H1 (cell line): Measurements from ENCODE around the gene CRHR2. TPM values are rescaled to one million over a fixed set of nuclear protein-coding genes. Genes with fewer than 3 reads are reported as not detected.

Experiments used
- CTCF ChIA-PET: fragments of 300-600 bp; sonication (Branson Sonifier 250); formaldehyde crosslinking; loops from one replicate; lab custom pipeline; 2021; ENCODE audit not compliant: partially characterized antibody; lab: Charles Lee
- POLR2A ChIA-PET: fragments of 300-600 bp; sonication (Branson Sonifier 250); formaldehyde crosslinking; loops from one replicate; lab custom pipeline; 2021; ENCODE audit warnings: inconsistent platforms; ENCODE audit not compliant: partially characterized antibody; lab: Charles Lee
- DNase-seq, 2 experiments: peaks; one replicate each; pipeline versions ENCODE4 v3.0.0 to v3.0.0-alpha.2; 2010 to 2022; ENCODE audit warnings: low spot score in 2 of 2, low read depth in 1 of 2, mixed read lengths in 1 of 2
- FAIRE-seq: peaks from 2 replicates; lab custom pipeline; 2011; peaks lifted over from hg19 to GRCh38; lab: Jason Lieb, UNC
- H2AFZ ChIP-seq: 2 replicates; pipeline ENCODE4 v1.8.1; 2012; ENCODE audit warnings: low read length, inconsistent platforms
- H2AK5ac ChIP-seq: 2 replicates; pipeline ENCODE4 v1.6.1; 2013; ENCODE audit warnings: low read depth, low read length
- H2BK120ac ChIP-seq: replicated peaks from 2 replicates; pipeline ENCODE3; 2013; ENCODE audit warnings: low read depth, low read length, inconsistent platforms
- H2BK12ac ChIP-seq: 2 replicates; pipeline ENCODE4 v1.6.1; 2013; ENCODE audit warnings: low read depth, low read length
- H2BK15ac ChIP-seq: 2 replicates; pipeline ENCODE4 v1.6.1; 2013; ENCODE audit warnings: low read length
- H2BK20ac ChIP-seq: 2 replicates; pipeline ENCODE4 v1.6.1; 2013; ENCODE audit warnings: low read length
- H2BK5ac ChIP-seq: 2 replicates; pipeline ENCODE4 v1.6.1; 2013; ENCODE audit warnings: low read depth, low read length
- H3K14ac ChIP-seq: 2 replicates; pipeline ENCODE4 v1.6.1; 2013; ENCODE audit warnings: inconsistent platforms; ENCODE audit not compliant: insufficient read length
- H3K18ac ChIP-seq: 2 replicates; pipeline ENCODE4 v1.6.1; 2013; ENCODE audit warnings: low read length; ENCODE audit errors: extremely low read depth
- H3K23ac ChIP-seq: 2 replicates; pipeline ENCODE4 v1.6.1; 2013; ENCODE audit warnings: inconsistent platforms; ENCODE audit not compliant: insufficient read length
- H3K23me2 ChIP-seq: 2 replicates; pipeline ENCODE4 v1.6.1; 2013; ENCODE audit warnings: low read depth, low read length
- H3K27ac ChIP-seq: 2 replicates; pipeline ENCODE4 v1.6.1; 2011; ENCODE audit warnings: low read depth, low read length, inconsistent platforms
- H3K27me3 ChIP-seq, 4 experiments: replicated peaks in 1 of 4; 1 replicate in 1 of 4; 2 replicates in 3 of 4; pipeline versions ENCODE4 v1.6.1 to v1.8.1; 2011 to 2013; ENCODE audit warnings: low read length in 3 of 4, mild to moderate bottlenecking in 3 of 4, inconsistent platforms in 2 of 4, mixed read lengths in 2 of 4, moderate library complexity in 1 of 4; ENCODE audit not compliant: control insufficient read depth in 3 of 4, insufficient read depth in 3 of 4; ENCODE audit errors: extremely low read depth in 1 of 4
- H3K36me3 ChIP-seq, 4 experiments: 2 replicates each; pipeline versions ENCODE4 v1.6.1 to v1.8.1; 2011 to 2013; ENCODE audit warnings: mild to moderate bottlenecking in 4 of 4, low read length in 3 of 4, moderate library complexity in 2 of 4, control low read depth in 1 of 4, inconsistent platforms in 1 of 4; ENCODE audit not compliant: insufficient read depth in 4 of 4, control insufficient read depth in 2 of 4
- H3K4ac ChIP-seq: replicated peaks from 2 replicates; pipeline ENCODE3; 2013; ENCODE audit warnings: low read length, low read depth, mixed read lengths, inconsistent platforms; ENCODE audit not compliant: insufficient read length
- H3K4me1 ChIP-seq, 4 experiments: replicated peaks in 1 of 4; 1 replicate in 1 of 4; 2 replicates in 3 of 4; pipeline versions ENCODE4 v1.6.1 to v1.8.1; 2011 to 2013; ENCODE audit warnings: low read length in 3 of 4, inconsistent platforms in 2 of 4, mixed read lengths in 1 of 4; ENCODE audit not compliant: insufficient read depth in 4 of 4, control insufficient read depth in 3 of 4
- H3K4me2 ChIP-seq, 2 experiments: 2 replicates each; pipeline versions ENCODE4 v1.6.1 to v1.8.1; 2011 to 2013; ENCODE audit warnings: low read depth in 2 of 2, low read length in 2 of 2, control low read depth in 1 of 2, inconsistent platforms in 1 of 2, mild to moderate bottlenecking in 1 of 2; ENCODE audit not compliant: insufficient read depth in 1 of 2
- H3K4me3 ChIP-seq, 4 experiments: fragments of 200-600, 300-600 bp in 1 of 4; sonication (generic), shearing (Covaris generic), sonication (Bioruptor Twin) in 1 of 4; 2 replicates each; pipeline versions ENCODE4 v1.5.1 to v1.8.1; 2011 to 2016; ENCODE audit warnings: low read length in 4 of 4, low read depth in 3 of 4, control low read depth in 2 of 4, inconsistent platforms in 2 of 4, mild to moderate bottlenecking in 2 of 4, mixed read lengths in 1 of 4, moderate library complexity in 1 of 4; ENCODE audit not compliant: insufficient read depth in 2 of 4; ENCODE audit errors: extremely low read depth in 1 of 4
- H3K56ac ChIP-seq: replicated peaks from 2 replicates; pipeline ENCODE3; 2013; ENCODE audit warnings: low read depth, mild to moderate bottlenecking, mixed read lengths, low read length, inconsistent platforms; ENCODE audit not compliant: insufficient read length
- H3K79me1 ChIP-seq: 2 replicates; pipeline ENCODE4 v1.6.1; 2013; ENCODE audit warnings: low read depth, low read length, control low read depth
- H3K79me2 ChIP-seq, 2 experiments: 2 replicates each; pipeline versions ENCODE4 v1.6.1 to v1.8.1; 2012 to 2013; ENCODE audit warnings: low read length in 2 of 2, mild to moderate bottlenecking in 2 of 2, inconsistent platforms in 1 of 2; ENCODE audit not compliant: insufficient read depth in 2 of 2, control insufficient read depth in 1 of 2
- H3K9ac ChIP-seq, 4 experiments: replicated peaks in 1 of 4; 1 replicate in 1 of 4; 2 replicates in 3 of 4; pipeline versions ENCODE4 v1.6.1 to v1.8.1; 2011 to 2013; ENCODE audit warnings: low read depth in 3 of 4, low read length in 3 of 4, control low read depth in 2 of 4, mild to moderate bottlenecking in 2 of 4, moderate library complexity in 2 of 4, inconsistent platforms in 1 of 4; ENCODE audit errors: extremely low read depth in 1 of 4
- H3K9me3 ChIP-seq, 2 experiments: 2 replicates each; pipeline versions ENCODE4 v1.6.1 to v1.8.1; 2012 to 2013; ENCODE audit warnings: mild to moderate bottlenecking in 2 of 2, moderate library complexity in 2 of 2, control low read depth in 1 of 2, inconsistent platforms in 1 of 2, low read depth in 1 of 2, low read length in 1 of 2, mixed read lengths in 1 of 2; ENCODE audit not compliant: insufficient read depth in 2 of 2
- H4K20me1 ChIP-seq, 2 experiments: replicated peaks in 1 of 2; 2 replicates each; pipeline versions ENCODE3 to v1.8.1; 2011 to 2013; ENCODE audit warnings: inconsistent platforms in 2 of 2, low read length in 2 of 2, mild to moderate bottlenecking in 1 of 2; ENCODE audit not compliant: insufficient read depth in 2 of 2, control insufficient read depth in 1 of 2
- H4K5ac ChIP-seq: 2 replicates; pipeline ENCODE4 v1.6.1; 2013; ENCODE audit warnings: low read length, low read depth, mixed read lengths, inconsistent platforms; ENCODE audit not compliant: insufficient read length
- H4K8ac ChIP-seq: 2 replicates; pipeline ENCODE4 v1.8.0; 2013; ENCODE audit warnings: mild to moderate bottlenecking, moderate library complexity, low read length, inconsistent platforms; ENCODE audit not compliant: insufficient read depth; ENCODE audit errors: extremely low read depth
- H4K91ac ChIP-seq: replicated peaks from 2 replicates; pipeline ENCODE3; 2013; ENCODE audit warnings: low read length, mixed read lengths, inconsistent platforms; ENCODE audit not compliant: insufficient read length
- CBX8 ChIP-seq: fragments of 300-800, 300-1000 bp; sonication (generic); IDR thresholded peaks from 2 replicates; pipeline ENCODE4 v1.7.1; 2016; ENCODE audit warnings: low read depth, low read length, borderline replicate concordance
- EGR1 ChIP-seq: IDR thresholded peaks from 2 replicates; pipeline ENCODE4 v1.6.1; 2011; ENCODE audit warnings: low read depth, low read length, borderline replicate concordance
- EP300 ChIP-seq, 2 experiments: IDR thresholded peaks; 1 replicate in 1 of 2; 2 replicates in 1 of 2; pipeline ENCODE4 v1.6.1; 2011 to 2012; ENCODE audit warnings: low read depth in 2 of 2, low read length in 2 of 2, mild to moderate bottlenecking in 2 of 2, borderline replicate concordance in 1 of 2, inconsistent platforms in 1 of 2, moderate library complexity in 1 of 2
- JUN ChIP-seq: IDR thresholded peaks from 2 replicates; pipeline ENCODE4 v1.6.1; 2011; ENCODE audit warnings: low read depth, mild to moderate bottlenecking, improper control_type of control experiment, low read length
- KDM4A ChIP-seq: IDR thresholded peaks from one replicate; pipeline ENCODE4 v1.7.1; 2012; ENCODE audit warnings: low read depth, mild to moderate bottlenecking, moderate library complexity, low read length, inconsistent platforms; ENCODE audit not compliant: severe bottlenecking
- MAFK ChIP-seq: IDR thresholded peaks from 2 replicates; pipeline ENCODE4 v1.6.1; 2012; ENCODE audit warnings: low read depth, mild to moderate bottlenecking, improper control_type of control experiment, low read length
- PHF8 ChIP-seq: fragments of 200-600 bp; sonication (generic); conservative IDR thresholded peaks from 2 replicates; pipeline ENCODE4 v1.7.1; 2012; ENCODE audit warnings: low read depth, mild to moderate bottlenecking, inconsistent platforms, low read length, moderate library complexity
- POLR2A ChIP-seq, 2 experiments: IDR thresholded peaks; 1 replicate in 1 of 2; 2 replicates in 1 of 2; pipeline ENCODE4 v1.6.1; 2011; ENCODE audit warnings: low read depth in 2 of 2, low read length in 2 of 2, mild to moderate bottlenecking in 2 of 2; ENCODE audit errors: control extremely low read depth in 1 of 2
- POU5F1 ChIP-seq: IDR thresholded peaks from 2 replicates; pipeline ENCODE4 v1.6.1; 2011; ENCODE audit warnings: low read depth, mild to moderate bottlenecking, low read length, moderate library complexity
- SP2 ChIP-seq: IDR thresholded peaks from 2 replicates; pipeline ENCODE4 v1.6.1; 2012; ENCODE audit warnings: mild to moderate bottlenecking, low read length, inconsistent platforms
- TAF7 ChIP-seq: optimal IDR thresholded peaks from 2 replicates; pipeline ENCODE3; 2011; ENCODE audit warnings: low read depth, mild to moderate bottlenecking, inconsistent platforms, low read length, moderate library complexity, borderline replicate concordance
- WGBS, 2 experiments: shearing (Covaris generic) in 1 of 2; methylation state at CpG; one replicate each; pipeline versions ENCODE4 v1.1.6 to v1.1.7; 2013 to 2015; ENCODE audit warnings: low lambda C conversion rate in 2 of 2, mixed read lengths in 2 of 2, inconsistent platforms in 1 of 2, low coverage in 1 of 2, missing lambda C conversion rate in 1 of 2; ENCODE audit not compliant: insufficient replicate concordance in 2 of 2, insufficient coverage in 1 of 2, insufficient read length in 1 of 2; ENCODE audit errors: extremely low coverage in 1 of 2, missing lambda C conversion rate in 1 of 2; 5-methylcytosine and 5-hydroxymethylcytosine counted together
- polyA plus RNA-seq, 7 experiments: library from polyadenylated mRNA; depleted of rRNA in 3 of 7; stranded (reverse) in 5 of 7; unstranded in 2 of 7; fragments of >200 nt in 5 of 7; fragments of 200-250 nt in 2 of 7; gene quantifications; 1 replicate in 5 of 7; 2 replicates in 1 of 7; 4 replicates in 1 of 7; pipeline versions ENCODE4 v1.2.1 to v1.2.3, GENCODE V29; 2011 to 2013; ENCODE audit warnings: missing spikeins in 2 of 7, mixed read lengths in 2 of 7
- total RNA-seq: library from RNA; stranded (reverse); fragmentation: NEBNext Ultra II Directional; extraction: Animal tissue kit (Norgen Biotek cat#: 25700); gene quantifications from 2 replicates; pipeline ENCODE4 v1.2.1, GENCODE V29; 2021

The CRHR2 gene
- total and polyA plus RNA-seq, 2 of the 8 experiments (the other 6 are each of a cell fraction or from before 2014, with no cell fraction given) = 0.37 to 1.3 TPM

DNA sequence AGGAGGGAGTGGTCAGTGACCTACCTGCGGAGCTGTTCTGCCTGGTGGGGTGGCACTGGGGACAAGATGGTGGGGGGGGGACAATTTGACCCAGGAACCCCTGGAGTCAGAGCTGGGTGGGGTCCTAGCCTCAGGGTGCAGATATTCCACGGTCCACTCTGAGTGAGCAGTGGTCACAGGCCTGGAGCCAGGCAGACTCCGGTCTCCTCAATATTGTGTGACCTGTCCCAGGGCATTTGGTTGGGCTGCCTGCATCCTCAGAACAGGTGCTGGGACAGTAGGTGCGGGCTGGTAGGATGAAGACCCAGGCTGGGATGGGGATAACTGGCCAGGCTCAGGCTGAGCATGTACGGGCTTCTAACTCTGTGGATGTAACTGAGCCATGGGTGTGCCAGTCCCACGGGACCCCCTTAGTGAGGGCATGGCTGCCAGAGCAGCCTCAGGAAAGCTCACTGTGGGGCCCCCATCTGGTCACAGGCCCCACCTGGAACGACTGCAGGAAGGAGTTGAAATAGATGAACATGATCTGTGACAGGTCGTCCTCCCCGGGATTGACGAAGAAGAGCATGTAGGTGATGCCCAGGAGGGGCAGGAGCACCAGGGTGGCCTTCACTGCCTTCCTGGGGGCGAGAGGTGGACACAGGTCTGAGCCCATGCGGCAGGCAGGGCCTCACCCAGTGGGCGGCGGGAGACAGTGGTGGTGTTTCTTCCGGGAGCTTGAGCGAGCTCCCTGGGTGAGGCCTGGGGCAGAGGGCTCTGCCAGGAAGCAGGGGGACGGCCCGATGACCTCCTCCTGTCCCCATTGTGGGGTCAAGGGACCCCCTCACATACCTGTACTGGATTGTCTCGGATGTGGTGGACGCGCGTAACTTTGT lies 26.9 kb downstream of the CRHR2 start:
- no peak for DNase-seq
- no peaks in the 10 kb centered on the region for H3K27me3 ChIP-seq
- H4K5ac ChIP-seq = no peak overlapping the region
- no peaks in the 10 kb centered on the region for H3K79me1 ChIP-seq
- no peak overlapping the region for H2BK20ac ChIP-seq
- H3K27ac ChIP-seq = no peak overlapping the region
- H3K4me2 ChIP-seq = no peak overlapping the region
- H4K20me1 ChIP-seq = peaks cover 6 to 8% of the 10 kb centered on the region in 2 experiments
- no peak overlapping the region for H2AK5ac ChIP-seq
- no peak overlapping the region for H3K56ac ChIP-seq
- no peak overlapping the region for H2BK120ac ChIP-seq
- H4K91ac ChIP-seq = no peak overlapping the region
- no peak for FAIRE-seq
- H4K8ac ChIP-seq = no peak overlapping the region
- 87% methylated on average over 18 of the region's 22 CpGs; no CpG with 5 or more reads in 1 of the 2 experiments for WGBS, 2 experiments
- no peak overlapping the region for H2BK15ac ChIP-seq
- H3K4me1 ChIP-seq = peaks cover 0 to 1% (median 0%) of the 10 kb centered on the region in 4 experiments; a peak in 1 of 7 replicates
- H3K36me3 ChIP-seq = no peaks in the 10 kb centered on the region; a peak in 1 of 8 replicates
- H3K9me3 ChIP-seq = no peaks in the 10 kb centered on the region
- no peaks in the 10 kb centered on the region for H3K79me2 ChIP-seq
- no peak overlapping the region for H3K4me3 ChIP-seq
- no peak overlapping the region for H3K23ac ChIP-seq
- POLR2A ChIA-PET = interaction anchor here (0.6 to 3.8 kb wide), 3 partner anchors 10 to 117 kb away, joined by 3 to 9 read pairs (median 3); no protein-coding TSS in a partner anchor
- H3K23me2 ChIP-seq = peaks cover 5% of the 10 kb centered on the region; the same call in 1 of the 2 replicates
- H2BK12ac ChIP-seq = no peak overlapping the region
- H2BK5ac ChIP-seq = no peak overlapping the region
- CTCF ChIA-PET = interaction anchor here (1.7 kb wide), 1 partner anchor 8 kb away, joined by 5 read pairs; no protein-coding TSS in a partner anchor
- no peak overlapping the region for H3K18ac ChIP-seq
- no peak overlapping the region for H2AFZ ChIP-seq
- H3K14ac ChIP-seq = no peak overlapping the region
- no peak overlapping the region for H3K4ac ChIP-seq
- no peak overlapping the region for H3K9ac ChIP-seq
- TF ChIP-seq PHF8 (no peak), JUN (no peak), TAF7 (no peak), POLR2A (IDR thresholded peaks at IDR 0.05; ENCODE audit: control extremely low read depth in 1 of 2, low read depth in 2 of 2, low read length in 2 of 2) (no peak), CBX8 (no peak), EGR1 (no peak), EP300 (IDR thresholded peaks at IDR 0.05; ENCODE audit: borderline replicate concordance in 1 of 2, low read depth in 2 of 2, low read length in 2 of 2) (no peak), SP2 (no peak), KDM4A (no peak), POU5F1 (no peak), MAFK (no peak)
